GM19035 (cell line): Measurements from ENCODE around the gene TELO2.
"Not testable (repeated sequence)": the region's sequence is repeated elsewhere in the genome, so short reads cannot be mapped to it uniquely, and the experiment has no call there.

Experiments
- ATAC-seq: cut with Tn5 transposase; IDR thresholded peaks from one replicate; pipeline ENCODE4 v1.9.1; 2021; ENCODE audit not compliant: unreplicated experiment

Gene TELO2

DNA sequence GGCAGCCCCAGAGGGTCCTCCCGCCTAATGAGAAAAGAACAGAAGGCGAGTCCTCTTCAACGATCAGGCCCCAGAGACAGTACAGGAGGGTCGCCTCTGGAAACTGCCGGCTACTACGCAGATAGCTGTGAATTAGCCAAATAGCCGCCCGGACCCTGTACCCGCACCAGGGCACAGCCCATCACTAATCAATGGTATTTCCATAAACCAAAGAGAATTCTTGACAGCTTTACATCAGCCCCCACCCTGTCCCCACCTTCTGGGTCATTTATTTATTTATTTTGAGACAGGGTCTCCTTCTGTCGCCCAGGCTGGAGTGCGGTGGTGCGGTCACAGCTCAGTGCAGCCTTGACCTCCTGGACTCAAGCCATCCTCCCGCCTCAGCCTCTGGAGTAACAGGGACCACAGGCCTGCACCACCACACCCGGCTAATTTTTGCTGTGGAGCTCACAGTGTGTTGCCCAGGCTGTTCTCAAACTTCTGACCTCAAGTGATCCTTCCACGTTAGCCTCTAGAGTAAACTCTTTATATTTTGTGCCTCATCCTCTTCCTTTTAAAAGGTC is 17.5 kb upstream of the TELO2 start:
- ATAC-seq, result no peak

DNA sequence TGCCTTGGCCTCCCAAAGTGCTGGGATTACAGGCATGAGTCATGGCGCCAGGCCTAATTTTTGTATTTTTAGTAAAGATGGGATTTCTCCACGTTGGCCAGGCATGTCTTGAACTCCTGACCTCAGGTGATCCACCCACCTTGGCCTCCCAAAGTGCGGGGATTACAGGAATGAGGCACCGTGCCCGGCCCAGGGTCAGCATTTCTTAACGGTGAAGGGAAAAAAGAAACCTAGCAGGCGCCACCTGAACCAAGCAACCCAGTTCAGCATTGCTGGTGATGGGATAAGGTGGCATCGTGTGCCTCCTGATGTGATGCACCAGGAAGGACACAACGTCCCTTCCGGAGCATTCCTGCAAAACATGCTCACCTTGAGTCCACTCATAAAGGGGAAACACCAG is 16.1 kb upstream of the TELO2 start:
- no peak for ATAC-seq

DNA sequence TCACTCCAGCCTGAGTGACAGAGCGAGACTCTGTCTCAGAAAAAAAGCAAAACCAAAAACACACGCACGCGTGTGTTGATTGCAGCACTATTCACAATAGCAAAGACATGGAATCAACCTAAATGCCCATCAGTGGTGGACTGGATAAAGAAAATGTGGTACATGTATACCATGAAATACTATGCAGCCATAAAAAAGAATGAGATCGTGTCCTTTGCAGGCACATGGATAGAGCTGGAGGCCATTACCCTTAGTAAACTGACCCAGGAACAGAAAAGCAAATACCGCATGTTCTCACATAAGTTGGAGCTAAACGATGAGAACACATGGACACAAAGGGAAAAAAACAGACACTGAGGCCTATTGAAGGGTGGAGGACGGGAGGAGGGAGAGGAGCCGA is 14.2 kb upstream of the TELO2 start:
- not testable (repeated sequence) for ATAC-seq

DNA sequence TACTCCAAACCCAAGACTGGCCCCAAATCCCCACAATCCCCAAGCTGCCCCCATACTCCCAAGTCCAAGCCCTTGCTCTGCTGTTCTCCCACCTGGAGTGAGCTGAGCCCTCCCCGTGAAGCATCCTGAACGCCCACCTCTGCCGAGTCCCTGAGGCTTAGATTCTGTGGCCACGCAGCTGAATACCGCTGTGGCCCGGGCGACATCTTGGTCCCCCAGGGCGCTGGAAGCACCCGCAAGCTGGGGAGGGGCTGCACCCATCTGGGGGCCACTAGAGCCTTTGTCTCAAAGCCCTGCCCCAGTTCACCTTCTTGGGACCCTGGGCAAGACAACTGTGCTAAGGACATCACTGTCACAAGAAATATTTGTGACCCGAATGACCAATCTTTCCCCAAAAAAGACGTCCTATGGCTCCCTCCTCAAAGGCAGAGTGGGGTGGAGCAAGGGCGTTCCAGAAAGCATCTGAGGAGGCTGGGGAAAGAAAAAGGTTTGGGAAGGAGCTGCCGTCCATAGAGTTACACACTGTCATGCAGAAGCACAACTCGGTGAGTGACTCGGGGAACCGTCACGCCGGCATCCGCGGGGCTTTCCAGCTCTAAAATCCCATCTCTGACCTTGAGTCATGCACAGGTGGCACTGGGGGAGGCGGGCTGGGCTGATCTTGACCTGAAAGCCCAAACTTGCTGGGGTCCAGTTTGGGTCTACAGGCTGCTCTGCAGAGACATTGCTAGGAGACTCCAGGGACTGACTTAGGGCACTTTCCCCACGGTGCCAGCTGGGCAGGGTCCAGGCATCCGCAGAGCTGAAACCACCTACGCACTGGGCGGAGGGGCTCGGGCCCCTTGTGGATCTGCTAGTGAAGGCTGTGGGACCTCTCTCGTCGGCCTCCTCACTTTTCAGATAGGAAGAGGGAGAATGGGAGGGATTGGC is 11.0 kb upstream of the TELO2 start:
- ATAC-seq, result no peak

DNA sequence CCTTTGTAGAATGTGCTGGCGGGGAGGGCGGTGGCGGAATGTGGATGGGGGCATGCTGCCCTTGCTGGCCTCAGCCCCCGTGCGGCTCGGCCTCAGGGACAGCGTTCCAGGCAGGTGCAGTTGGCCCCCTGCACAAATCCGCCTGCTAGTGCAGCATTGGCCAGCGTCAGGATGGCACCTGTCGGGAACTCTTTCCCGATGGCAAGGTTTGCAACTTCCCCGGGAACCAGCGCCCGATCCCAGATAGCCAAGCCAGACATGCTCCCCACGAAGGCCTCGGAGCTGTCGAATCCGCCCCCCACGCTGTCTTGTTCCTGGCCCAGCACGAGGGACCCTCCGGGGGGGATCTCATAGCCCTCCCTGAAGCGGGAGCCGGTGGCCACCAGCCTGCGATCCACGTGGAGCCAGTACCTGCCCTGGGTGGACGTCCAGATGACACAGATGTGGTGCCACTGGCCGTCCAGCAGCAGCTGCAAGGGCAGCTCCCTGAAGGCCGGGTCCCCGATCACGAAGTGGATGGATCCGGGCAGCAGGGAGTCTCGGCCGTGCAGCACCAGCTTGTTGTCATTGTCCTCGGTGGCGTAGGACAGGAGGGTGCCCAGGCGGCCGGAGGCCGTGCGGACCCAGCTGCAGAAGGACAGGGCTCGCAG is 7.2 kb upstream of the TELO2 start:
- ATAC-seq, result no peak

DNA sequence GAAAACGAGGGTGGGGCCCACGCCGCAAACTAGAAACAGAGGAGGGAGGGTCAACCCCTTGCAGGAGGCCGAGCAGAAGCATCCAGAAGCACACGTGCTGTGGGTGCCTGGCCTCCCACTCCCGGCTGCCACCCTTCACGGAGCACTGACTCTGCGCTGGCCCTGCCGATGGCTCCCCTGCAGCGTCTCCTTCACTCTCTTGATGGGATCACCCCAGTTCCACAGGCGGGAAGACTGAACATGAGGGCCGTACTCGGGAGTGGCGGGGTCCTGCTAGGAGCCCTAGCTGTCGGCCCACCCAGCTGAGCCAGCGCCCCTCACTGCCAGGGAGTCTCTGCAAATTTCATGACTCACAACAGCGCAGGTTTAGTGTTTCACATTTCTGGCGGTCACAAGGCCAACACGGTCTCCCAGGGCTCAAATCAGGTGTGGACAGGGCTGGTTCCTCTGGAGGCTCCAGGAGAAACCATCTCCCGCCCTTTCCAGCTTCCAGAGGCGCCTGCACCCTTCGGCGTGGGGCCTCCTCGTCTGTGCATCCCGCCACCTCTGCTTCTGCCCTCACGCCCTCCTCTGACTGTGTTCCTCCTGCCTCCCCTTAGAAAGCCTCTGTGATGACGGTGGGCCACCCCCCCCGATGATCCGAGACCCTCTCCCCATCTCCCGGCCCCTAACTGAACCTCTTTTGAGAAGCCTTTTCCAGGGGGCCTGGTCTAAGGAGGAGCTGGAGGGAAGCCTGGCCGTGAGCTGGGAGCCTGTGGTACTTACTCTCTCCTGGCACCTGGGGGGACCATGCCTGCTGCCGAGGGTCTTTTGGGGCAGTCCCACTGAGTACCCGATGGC is 6.4 kb upstream of the TELO2 start:
- no peak for ATAC-seq

DNA sequence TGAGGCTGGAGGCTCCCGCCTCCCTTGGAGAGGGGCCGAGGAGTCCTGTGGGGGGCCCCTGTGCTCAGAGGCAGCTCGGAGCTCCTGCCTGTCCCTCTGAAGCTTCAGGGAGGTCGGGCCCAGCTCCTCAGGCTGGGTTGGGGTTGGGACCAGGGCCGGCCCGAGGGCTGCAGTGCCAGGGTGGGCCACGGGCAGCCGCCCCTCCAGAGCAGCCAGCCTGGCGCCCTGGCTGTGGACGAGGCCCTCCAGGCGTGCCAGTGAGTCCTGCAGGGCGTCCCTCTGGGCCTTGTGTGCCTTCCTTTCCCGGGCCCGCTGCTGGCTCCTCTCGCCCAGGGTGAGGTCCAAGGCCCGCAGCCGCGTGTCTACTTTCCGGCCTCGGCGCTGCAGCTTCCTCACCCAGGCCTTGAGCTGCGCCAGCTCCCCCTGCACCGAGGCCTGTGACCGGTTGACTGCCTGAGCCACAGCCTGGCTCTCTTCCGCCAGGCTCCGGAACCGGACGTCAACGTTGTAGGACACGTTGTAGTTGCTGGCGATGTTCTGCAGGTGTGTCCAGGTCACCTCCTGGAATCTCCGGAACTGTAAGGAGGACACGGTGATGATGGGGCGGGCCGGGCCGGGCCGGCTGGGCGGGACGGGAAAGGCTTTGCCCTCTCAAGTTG is 5.6 kb upstream of the TELO2 start:
- ATAC-seq, result no peak

DNA sequence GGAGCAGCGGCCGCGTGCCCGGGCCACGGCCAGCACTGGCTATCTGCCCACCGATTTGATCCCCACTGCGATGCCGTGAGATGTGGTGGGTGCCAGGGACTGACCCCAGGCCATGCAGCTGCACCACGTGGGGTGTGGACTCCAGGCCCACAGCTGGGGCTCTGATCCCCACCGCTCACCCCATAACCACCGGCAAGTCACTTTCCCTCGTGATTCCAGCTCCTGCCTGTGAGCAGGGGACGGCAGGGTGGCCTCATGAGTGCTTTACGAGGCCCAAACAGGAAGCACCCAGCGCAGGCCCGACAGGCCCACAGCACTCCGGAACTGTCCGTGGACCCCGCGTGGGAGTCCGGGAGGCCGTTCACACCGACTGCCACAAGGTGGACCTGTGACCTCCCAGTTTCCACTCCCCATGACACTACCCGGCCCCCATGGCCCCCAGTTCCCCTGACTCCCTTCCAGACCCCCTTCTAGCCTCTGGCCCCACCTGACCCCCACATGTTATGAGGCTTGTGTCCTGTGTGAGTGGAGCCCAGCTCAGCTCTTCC is 5.0 kb upstream of the TELO2 start:
- ATAC-seq, result no peak

DNA sequence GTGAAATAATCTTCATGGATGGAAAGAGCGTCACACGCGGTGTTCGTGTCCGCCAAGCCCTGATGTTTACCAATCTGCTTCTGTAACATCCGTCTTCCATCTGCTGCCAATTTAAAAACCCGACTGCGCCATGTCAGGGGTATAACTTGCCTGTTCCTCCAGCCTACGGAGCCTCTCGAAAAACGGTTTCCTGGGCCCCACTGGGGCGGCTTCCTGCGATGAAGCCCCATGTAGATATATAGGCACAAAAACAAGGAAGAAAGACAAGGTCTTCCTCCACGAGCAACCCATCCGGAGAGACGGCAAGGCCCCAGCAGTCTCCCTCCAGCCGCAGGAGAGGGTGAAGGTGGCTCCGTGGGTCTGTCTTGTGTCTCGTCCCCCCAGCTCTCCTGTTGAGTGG is 4.5 kb upstream of the TELO2 start, which contains the start of gene PTX4:
PTX4 (minus strand) TSS at position 326 of the 400 bp plus-strand sequence; CDS start at position 291, 35 bp downstream.
- ATAC-seq, result no peak

DNA sequence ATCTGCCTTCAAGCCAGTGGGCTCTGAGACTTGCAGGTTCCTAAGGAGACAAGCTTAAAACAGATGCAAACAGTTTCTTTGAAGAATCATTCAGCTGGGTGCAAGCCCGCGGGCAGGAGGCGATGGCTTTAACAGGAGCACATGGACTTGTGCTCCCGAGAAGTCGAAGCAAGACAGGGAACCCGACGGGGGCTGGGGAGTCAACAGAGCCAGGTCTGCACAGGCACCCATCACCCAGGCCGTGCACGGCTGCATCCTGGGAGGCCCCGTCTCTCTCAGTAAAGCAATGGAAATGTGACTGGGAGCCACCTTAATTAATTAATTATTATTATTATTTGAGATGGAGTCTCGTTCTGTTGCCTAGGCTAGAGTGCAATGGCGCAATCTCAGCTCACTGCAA is 4.1 kb upstream of the TELO2 start:
- no peak for ATAC-seq

DNA sequence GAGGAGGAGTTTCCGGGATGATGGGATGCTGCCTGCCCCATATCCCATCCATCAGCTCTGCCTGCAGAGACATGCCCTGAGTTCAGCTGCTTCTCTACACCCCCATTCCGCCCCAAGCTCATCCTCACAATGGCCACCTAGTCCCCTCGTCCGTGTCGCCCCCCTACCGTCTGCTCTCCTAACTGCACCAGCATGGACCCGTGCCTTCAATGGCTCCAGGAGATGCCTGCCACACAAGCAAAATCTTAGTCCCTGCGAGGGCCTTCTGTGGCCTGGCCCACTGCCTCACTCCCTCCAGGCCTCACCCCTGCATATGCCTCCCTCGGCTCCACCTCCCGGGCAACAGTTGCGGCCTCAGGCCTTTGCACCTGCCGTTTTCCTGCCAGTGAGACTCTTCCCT is 1.8 kb upstream of the TELO2 start:
- no peak for ATAC-seq

DNA sequence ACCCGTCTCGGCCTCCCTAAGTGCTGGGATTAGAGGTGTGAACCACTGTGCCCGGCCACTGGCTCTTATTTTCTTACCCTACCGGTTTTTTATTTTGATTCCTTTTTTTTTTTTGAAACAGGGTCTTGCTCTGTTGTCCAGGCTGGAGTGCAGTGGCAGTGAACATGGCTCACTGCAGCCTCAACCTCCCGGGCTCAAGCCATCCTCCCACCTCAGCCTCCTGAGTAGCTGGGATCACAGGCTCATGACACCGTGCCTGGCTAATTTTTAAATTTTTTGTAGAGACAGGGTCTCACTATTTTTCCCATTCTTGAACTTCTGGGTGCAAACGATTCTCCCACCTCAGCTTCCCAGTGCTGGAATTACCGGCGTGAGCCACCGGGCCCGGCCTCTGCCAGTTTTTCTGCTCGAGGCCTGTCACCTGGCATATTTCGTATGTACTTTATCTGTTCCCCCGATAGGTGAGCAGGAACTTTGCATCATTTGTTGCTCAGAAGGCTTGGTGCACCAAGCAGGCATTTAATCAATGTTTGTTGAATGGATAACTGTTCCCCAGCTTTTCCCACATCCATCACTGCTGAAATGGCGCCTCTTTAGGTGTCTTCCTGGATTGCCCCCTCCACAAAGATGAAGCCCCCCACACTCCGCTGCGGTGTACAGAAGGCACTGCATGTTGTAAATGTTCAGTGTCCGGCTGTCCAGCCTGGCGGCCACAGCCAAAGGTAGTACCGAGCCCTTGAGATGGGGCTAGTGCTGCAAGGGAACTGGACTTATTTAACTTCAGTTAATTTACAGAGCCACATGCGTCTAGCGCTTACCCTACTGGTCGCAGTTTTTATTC is 858 bp upstream of the TELO2 start:
- ATAC-seq, result no peak

DNA sequence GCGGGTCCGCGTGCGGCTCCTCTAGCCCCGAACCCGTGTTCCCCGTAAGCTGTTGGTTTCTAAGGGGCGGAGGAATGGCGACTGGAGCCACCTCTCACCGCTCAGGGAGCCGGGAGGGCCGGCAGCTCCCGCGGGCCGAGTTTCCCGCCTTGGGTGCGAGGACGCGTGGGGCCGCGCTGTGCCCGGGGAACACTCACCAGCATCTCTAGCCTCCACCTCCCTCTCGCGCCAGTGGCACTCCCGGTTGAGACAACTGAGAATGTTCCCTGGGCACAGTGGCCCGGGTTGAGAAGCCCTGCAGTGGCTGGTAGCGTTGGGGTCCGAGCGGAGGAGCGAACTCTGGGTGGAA is 560 bp downstream of the TELO2 start:
- peak; percentile 23 for ATAC-seq

DNA sequence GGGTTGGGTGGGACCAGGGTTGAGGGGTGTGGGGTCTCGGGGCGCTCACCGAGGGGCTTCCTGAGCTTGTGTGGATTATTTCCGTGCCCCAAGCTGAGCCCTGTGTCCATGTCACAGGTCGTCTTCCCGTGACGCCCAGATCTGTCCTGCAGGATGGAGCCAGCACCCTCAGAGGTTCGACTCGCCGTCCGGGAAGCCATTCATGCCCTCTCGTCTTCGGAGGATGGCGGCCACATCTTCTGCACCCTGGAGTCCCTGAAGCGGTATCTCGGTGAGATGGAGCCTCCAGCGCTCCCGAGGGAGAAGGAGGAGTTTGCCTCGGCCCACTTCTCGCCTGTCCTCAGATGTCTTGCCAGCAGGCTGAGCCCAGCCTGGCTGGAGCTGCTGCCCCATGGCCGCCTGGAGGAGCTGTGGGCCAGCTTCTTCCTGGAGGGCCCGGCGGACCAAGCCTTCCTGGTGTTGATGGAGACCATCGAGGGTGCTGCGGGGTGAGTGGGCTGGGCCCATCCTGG is 1.0 kb downstream of the TELO2 start:
- no peak for ATAC-seq

DNA sequence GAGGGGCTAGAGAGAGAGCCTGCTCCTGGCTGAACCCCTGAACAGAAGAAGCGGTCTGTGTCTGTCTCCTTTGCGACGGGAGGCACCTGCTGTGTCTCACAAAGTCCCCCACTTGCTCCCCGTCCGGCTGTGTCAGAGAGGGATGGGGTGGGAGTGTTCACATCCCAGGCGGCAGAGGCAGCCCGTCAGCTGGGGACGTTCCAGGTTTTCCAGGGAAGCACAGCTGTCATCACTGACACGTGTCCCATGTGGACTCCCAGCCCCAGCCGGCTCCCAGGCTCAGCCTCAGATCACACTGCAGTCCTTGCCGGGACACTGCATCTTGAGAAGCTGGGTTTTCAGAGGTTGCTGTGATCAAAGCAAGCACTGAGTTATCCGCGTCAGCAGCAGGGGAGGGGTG is 1.6 kb downstream of the TELO2 start:
- no peak for ATAC-seq

DNA sequence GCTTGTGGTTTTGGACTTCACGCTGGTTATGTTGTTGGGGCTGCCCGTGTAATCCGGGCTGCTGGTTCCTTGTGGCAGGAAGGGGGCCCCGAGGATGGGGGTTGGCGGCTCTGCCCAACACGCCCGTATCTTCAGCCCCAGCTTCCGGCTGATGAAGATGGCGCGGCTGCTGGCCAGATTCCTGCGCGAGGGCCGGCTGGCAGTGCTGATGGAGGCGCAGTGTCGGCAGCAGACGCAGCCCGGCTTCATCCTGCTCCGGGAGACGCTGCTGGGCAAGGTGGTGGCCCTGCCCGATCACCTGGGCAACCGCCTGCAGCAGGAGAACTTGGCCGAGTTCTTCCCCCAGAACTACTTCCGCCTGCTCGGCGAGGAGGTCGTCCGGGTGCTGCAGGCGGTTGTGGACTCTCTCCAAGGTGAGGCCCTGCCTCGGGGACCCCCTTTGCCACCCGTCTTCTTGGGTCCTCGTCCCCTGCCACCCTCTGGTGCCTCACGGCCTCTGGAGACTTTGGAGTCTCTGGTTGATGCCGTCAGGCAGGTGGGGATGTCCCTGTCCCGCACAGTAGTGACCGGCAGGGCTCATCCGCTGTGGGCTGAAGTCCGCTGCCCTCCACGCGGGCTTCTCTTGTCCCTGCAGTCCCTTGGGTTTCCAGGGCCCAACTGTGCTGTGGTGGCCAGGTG is 2.2 kb downstream of the TELO2 start:
- ATAC-seq, result no peak

DNA sequence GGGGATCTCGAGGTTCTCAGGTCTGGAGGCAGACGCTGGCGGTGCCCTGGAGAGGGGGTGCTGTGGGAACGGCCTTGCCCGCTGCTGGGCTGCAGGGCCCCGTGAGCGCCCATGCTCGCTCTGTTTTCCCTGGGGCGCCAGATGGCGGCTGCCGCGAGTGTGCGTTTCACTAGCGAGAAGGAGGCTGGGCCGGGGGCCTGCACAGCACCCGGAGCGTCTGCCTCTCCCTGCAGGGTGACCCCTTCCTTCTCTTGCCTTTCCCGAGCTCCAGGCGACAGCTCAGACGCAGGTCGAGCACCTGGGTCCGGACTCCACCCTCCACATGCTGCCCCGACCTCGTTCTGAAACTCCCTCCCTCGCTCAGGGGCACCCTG is 2.7 kb downstream of the TELO2 start:
- ATAC-seq, result no peak

DNA sequence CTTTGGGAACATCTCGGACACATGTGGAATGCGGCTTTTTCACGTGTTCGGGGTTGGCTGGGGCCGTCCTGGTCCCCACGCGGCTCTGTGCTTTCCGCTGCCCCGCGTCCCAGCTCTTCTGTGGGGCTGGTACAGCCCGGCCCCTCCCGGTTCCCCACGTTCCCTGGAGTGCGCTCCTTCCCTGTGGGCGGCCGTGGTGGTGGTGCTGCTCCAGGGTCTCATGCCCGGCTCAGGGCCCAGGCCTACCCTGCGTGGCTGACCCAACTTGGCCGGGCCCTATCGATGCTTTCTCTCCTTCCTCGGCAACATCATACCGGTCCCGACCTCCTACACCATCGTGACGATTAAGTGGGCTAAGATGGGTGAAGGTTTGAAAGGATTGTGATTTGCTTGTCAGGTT is 3.3 kb downstream of the TELO2 start:
- no peak for ATAC-seq
